GM21526 (cell line): ENCODE measurements around the gene KCNT2.
"Not testable (repeated sequence)": the region's sequence is repeated elsewhere in the genome, so short reads cannot be mapped to it uniquely, and the experiment has no call there.

ENCODE experiments used
- ATAC-seq: cut with Tn5 transposase; IDR thresholded peaks from one replicate; pipeline ENCODE4 v1.9.1; 2021; ENCODE audit warnings: moderate library complexity; ENCODE audit not compliant: unreplicated experiment, low FRiP score

Gene KCNT2

GRCh38 chr1:196608390-196609369 lies at the start of gene KCNT2:
KCNT2 (minus strand) TSS chr1:196608440; CDS start chr1:196608309, 131 bp downstream.
- no peak for ATAC-seq

DNA sequence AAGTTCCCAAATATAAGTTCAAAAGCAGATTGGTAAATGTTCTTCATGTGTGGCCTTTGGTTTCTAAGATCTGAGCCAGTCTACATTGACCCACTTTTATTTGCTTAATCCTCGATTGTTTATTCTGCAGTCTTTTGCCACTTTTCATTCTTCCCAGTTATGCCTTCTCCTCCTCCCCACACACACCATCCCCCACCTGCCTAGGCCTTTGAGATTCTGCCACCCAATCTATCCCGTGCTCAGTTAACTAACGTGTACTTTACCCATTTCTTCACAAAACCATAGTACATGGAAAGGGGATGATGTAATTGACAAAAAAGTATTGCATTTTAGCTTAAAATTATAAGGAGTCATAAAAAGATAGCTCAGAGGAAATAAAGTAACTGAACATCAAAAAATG lies 47.3 kb upstream of the KCNT2 start:
- ATAC-seq: no peak

DNA sequence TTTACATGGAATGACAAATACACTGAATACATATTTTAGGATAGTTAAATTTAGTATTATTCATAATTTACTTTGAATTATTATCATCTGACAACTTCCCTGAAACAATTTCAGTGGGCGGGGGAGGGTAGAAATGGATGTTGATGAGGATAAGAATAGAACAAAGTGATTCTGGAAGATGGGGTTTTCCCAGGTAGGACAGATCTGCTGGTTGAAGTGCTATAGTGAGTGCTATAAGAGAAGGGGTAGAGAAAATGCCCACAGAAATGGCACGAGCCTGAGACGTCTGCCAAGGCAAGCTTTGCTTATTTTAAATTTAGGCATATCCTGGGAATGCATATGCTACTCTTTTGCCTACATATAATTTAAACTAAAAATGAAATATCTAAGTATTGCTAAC lies 46.8 kb upstream of the KCNT2 start:
- ATAC-seq: no peak

DNA sequence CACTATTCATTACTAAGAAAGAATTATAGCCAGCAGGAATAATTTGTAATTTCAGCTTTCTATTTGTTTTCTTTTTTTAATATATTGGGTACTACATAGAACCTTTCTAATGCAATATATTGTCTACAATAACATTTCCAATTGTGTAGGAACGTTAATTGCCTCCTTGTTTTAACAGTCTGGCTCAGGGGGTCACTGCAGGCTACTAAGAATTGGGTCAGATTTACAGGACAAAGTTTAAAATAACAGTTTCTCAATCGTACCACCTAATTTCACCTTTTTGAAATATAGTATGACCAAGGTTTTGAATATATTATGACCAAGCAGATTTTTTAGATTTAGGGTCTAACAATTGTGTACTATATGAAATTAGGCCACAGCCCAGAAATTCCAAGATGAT lies 46.0 kb upstream of the KCNT2 start:
- no peak for ATAC-seq

- no peak for ATAC-seq
These were observed 43.5 kb upstream of the KCNT2 start, which contains the start of gene CFH for GRCh38 chr1:196651637-196652215. CFH (plus strand) TSS chr1:196652043; CDS start chr1:196652118, 75 bp downstream.

- ATAC-seq: no peak
These were observed 42.8 kb upstream of the KCNT2 start for GRCh38 chr1:196651079-196651478.

GRCh38 chr1:196650403-196650802 lies 42.2 kb upstream of the KCNT2 start:
- no peak for ATAC-seq

GRCh38 chr1:196649990-196650389 lies 41.8 kb upstream of the KCNT2 start:
- no peak for ATAC-seq

GRCh38 chr1:196640976-196641375 lies 32.7 kb upstream of the KCNT2 start:
- ATAC-seq: no peak

GRCh38 chr1:196639291-196639690 lies 31.1 kb upstream of the KCNT2 start:
- ATAC-seq: not testable (repeated sequence)

DNA sequence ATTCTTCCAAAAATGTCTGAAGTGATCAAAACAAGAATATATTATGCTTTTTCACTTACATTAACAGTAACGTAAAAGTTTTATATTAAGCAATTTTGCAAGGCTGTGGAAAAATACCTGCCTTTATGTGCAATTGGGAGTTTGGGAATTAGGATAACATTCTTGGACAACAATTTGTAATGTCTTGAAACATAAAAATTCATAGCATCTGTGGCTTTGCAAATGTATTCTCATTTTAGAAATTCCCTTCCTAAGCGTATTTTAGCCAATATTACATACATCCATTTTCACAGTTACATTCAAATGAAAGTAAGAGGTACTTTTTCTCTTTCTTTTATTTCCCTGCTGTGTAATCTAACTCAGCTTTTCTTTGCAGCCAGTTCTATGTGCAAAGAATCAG lies 30.2 kb upstream of the KCNT2 start:
- no peak for ATAC-seq

DNA sequence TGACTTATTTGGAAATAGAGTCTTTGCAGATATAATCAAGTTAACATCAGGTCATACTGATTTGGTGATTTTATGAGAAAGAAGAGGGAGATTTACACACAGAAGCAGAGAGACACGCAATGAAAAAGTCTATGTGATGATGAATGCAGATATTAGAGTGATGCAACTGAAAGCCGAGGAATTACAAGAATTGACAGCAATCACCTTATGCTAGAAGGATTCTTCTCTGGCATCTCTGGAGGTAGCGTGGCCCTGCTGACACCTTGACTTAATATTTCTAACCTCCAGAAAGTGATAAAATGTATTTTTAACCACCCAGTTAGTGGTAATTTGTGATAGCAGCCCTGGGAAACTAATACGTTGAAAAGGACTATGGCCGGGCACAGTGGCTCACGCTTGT lies 29.4 kb upstream of the KCNT2 start:
- no peak for ATAC-seq

DNA sequence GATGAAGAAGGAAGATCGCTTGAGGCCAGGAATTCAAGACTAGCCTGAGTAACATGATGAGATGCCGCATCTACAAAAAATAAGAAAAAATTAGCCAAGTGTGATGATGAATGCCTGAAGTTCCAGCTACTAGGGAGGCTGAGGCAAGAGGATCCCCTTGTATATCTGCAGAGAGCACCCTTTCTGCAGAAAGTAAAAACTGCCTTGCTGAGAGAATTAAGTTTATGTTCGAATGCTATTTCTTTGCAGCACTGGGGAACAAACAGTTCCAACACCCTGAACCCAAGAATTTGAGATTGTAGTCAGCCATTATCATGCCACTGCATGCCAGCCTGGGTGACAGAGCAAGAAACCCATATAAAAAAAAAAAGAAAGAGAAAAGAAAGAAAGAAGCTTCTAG lies 20.6 kb upstream of the KCNT2 start:
- no peak for ATAC-seq

GRCh38 chr1:196623079-196623478 lies 14.8 kb upstream of the KCNT2 start:
- ATAC-seq: no peak

- no peak for ATAC-seq
These were observed 11.5 kb upstream of the KCNT2 start for GRCh38 chr1:196619721-196620120.

DNA sequence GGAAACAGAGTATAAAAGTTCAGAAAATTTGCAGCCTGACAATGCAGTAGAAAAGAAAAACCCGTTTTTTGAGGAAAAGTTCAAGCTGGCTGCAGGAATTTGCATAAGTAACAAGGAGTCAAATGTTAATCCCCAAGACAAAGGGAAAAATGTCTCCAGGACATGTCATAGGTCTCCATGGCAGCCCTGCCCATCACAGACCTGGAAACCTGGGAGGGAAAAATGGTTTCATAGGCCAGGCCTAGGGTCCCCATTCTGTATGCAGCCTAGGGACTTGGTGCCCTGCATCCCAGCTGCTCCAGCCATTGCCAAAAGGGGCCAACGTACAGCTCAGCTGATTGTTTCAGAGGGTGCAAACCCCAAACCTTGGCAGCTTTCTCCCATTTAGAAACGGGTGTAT lies 3.6 kb upstream of the KCNT2 start:
- ATAC-seq: no peak

- ATAC-seq: no peak
These were observed 1.1 kb upstream of the KCNT2 start for GRCh38 chr1:196609370-196609737.

GRCh38 chr1:196607981-196608380 lies 259 bp downstream of the KCNT2 start:
- ATAC-seq: no peak

- no peak for ATAC-seq
These were observed 4.6 kb downstream of the KCNT2 start for GRCh38 chr1:196603651-196604050.

DNA sequence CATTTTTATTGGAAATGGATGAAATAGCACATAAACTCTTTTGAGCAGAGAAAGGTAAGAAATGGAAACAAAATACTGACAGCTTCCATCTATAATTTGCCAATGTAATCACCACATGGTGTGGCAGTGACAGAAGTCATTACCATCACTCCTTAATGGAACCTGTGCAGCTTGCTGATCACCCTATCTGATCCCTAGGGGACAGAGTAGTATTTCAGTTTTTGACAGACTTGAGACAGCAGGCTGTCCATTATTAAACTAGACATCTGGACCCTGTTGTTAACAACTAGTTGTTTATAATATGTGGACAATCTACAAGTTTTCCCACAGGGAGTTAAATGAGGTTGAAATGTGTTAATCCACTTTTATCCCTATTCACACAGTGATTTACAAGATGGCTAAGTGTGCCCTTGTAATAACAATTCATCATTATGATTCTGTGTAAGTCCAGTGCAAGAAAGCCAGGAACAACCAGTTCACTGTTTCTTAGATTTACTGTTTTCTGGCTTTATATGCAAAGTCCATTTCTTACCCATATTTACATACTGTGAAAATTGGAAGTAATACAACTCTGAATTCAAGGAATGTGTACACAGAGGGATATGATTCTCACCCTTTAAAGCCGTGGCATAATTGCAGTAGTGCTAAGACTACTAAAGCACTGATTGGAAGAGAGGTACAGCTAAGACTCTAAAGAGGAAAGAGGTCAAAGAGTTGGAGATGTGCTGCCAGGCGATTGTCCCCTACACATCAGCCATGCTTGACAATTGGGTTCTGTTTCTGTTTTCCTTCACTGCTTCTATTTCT lies 9.1 kb downstream of the KCNT2 start:
- ATAC-seq: no peak

- ATAC-seq: no peak
These were observed 13.5 kb downstream of the KCNT2 start for GRCh38 chr1:196594700-196595099.
